Sigmoid colon (tissue), 4 donors: ENCODE data around the gene ZAP70.

Experiments used
- CTCF ChIP-seq, 4 experiments: fragments of 450-650 bp in 3 of 4; fragments of 200-600 bp in 1 of 4; IDR thresholded peaks; one replicate each; pipeline ENCODE4 v1.5.1; 2016 to 2019; ENCODE audit warnings: antibody characterized with exemption in 4 of 4, mild to moderate bottlenecking in 3 of 4, moderate library complexity in 2 of 4
- EP300 ChIP-seq, 4 donors: sonication (generic); formaldehyde crosslinking; IDR thresholded peaks; one replicate each; pipeline ENCODE4 v1.6.1; 2017; ENCODE audit warnings: antibody characterized with exemption in 4 of 4
- POLR2A ChIP-seq, 2 donors: fragments of 450-650 bp; IDR thresholded peaks; one replicate each; pipeline ENCODE4 v1.6.1; 2016; ENCODE audit warnings: antibody characterized with exemption in 2 of 2, mild to moderate bottlenecking in 2 of 2, moderate library complexity in 2 of 2
- POLR2AphosphoS5 ChIP-seq, 4 donors: sonication (generic); formaldehyde crosslinking; IDR thresholded peaks; one replicate each; pipeline ENCODE4 v1.6.1; 2017; ENCODE audit warnings: antibody characterized with exemption in 4 of 4

DNA sequence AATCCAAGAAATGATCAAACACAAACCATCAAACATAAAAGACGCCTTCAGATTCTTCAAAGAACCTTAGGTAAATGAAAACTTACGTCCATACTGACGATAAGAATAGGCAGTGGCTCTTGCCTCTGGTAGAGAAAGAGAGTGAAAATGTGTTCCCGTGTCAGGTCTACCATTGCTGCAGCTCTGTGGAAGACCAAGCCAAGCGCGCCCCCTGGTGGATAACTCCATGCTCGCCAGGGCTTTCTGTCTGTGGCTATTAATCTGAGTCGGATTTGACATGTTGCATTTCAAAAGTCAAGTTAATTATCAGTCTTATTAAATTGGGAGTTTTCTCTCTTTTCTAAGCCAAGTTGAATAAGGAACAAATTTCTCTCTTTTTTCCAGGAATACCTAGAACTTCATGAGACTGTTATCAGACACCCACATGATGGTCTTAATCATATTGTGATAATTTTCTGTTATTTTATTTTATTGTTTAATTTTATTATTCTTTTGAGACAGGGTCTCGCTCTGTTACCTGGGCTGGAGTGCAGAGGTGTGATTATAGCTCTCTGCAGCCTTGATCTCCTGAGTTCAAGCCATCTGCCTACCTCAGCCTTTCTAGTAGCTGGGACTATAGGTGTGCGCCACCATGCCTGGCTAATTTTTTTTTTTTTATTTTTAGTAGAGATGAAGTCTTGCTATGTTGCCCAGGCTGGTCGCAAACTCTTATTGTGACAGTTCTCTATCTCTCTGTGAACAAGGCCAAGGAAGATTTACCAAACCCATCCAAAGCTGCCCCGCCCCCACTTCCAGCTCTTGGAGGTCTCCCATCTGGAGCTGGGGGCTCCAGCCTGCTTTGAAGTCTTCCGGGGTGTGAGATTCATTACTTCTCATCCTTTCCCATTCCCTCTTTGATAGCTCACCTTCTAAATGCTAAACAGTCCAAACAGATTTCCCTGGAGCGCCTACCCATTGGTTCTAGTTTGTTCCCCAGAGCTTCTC, 15.8 kb upstream of the ZAP70 start:
- TF ChIP-seq CTCF (IDR thresholded peaks at IDR 0.05) = peak; percentile 86 to 96 (median 95)
- no peak for TF ChIP-seq POLR2A (IDR thresholded peaks at IDR 0.05)
- TF ChIP-seq POLR2AphosphoS5 (IDR thresholded peaks at IDR 0.05) = peak in 1 of 4 donors; percentile 16
- TF ChIP-seq EP300 (IDR thresholded peaks at IDR 0.05) = no peak
